Esophagus (tissue), 2 donors: ENCODE results near the gene NOSTRIN. TPM values are rescaled to one million over a fixed set of nuclear protein-coding genes. Genes with fewer than 3 reads are reported as not detected.
A peak's percentile ranks its signal among the peaks of the same experiment; 100 is the strongest.

Experiments
- H3K27ac ChIP-seq, 2 donors: one replicate each; pipeline ENCODE4 v1.5.1; 2013; ENCODE audit warnings: low read depth in 2 of 2, mild to moderate bottlenecking in 2 of 2, inconsistent platforms in 1 of 2, low read length in 1 of 2, moderate library complexity in 1 of 2
- H3K27me3 ChIP-seq, 2 donors: one replicate each; pipeline ENCODE4 v1.6.1; 2013; ENCODE audit warnings: low read length in 2 of 2, control low read depth in 1 of 2, mild to moderate bottlenecking in 1 of 2; ENCODE audit not compliant: insufficient read depth in 2 of 2, control insufficient read depth in 1 of 2
- H3K36me3 ChIP-seq, 2 donors: one replicate each; pipeline ENCODE4 v1.6.1; 2013; ENCODE audit warnings: low read length in 1 of 2; ENCODE audit not compliant: control insufficient read depth in 2 of 2, insufficient read depth in 2 of 2
- H3K4me1 ChIP-seq, 2 donors: one replicate each; pipeline ENCODE4 v1.6.1; 2013; ENCODE audit warnings: low read length in 1 of 2; ENCODE audit not compliant: control insufficient read depth in 2 of 2, insufficient read depth in 2 of 2
- H3K4me3 ChIP-seq, 2 donors: one replicate each; pipeline ENCODE4 v1.5.1; 2013; ENCODE audit warnings: low read length in 2 of 2, mild to moderate bottlenecking in 2 of 2, low read depth in 1 of 2, moderate library complexity in 1 of 2
- H3K9me3 ChIP-seq, 2 donors: one replicate each; pipeline ENCODE4 v1.6.1; 2013; ENCODE audit warnings: mild to moderate bottlenecking in 2 of 2, low read depth in 1 of 2, low read length in 1 of 2, moderate library complexity in 1 of 2; ENCODE audit not compliant: control insufficient read depth in 2 of 2, insufficient read depth in 1 of 2
- WGBS, 2 donors: extraction: QIAGEN DNeasy Blood & Tissue Kit; methylation state at CpG; one replicate each; pipeline ENCODE4 v1.1.7; 2013; 5-methylcytosine and 5-hydroxymethylcytosine counted together
- polyA plus RNA-seq, 2 donors: library from polyadenylated mRNA; stranded (reverse); fragments of 200-250 nt; gene quantifications; one replicate each; pipeline ENCODE4 v1.2.3, GENCODE V29; 2013
- donor health status: healthy with polysubstance abuse.
- donor health status: Bipolar disorder and iron deficiency.

The NOSTRIN gene
- polyA plus RNA-seq, 2 donors, result 3.4 to 6.3 TPM

DNA sequence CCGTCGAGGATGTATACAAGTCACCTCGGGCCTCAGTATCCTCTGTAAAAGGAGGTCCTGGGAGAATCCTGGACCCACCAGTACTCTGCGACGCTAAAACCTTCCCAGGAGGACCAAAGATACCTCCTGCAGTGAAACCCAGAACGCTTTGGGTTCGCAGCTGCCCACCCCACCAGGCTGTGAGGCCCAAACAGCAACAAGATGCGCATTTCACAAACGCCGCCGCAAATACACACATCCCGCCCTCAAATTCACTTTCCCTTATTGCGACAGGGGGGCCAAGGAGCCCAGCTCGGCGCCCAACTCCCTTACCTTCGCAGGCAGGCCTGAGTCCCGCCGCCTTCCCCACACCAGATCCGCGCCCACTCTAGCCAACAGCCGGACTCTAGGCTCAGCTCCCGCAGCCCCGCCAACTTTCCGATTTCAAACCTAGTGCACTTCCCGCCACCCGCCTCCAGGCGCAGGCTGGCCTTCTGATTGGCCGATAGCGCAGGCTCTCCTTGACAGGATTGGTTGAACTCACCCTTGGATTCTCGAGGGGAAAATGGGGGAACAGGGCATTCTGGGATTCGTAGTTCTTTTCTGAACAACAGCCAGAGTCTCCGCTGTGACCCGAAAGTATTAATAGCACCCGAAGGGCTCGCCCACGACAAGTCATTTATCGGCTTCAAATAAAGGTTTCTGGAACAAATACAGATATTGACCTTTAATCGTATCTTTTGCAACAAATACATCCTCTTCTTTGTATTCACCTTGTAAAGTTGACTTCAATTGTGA is 87.8 kb downstream of the NOSTRIN start, which contains the start of gene SPC25:
Gene SPC25, minus strand, starts transcription at position 425 of the 777 bp plus-strand sequence. CDS start 911 bp downstream, outside the sequence.
- H3K36me3 ChIP-seq, result no peaks in the 10 kb centered on the region
- no peak within 1 kb of the TSS for H3K27ac ChIP-seq
- H3K9me3 ChIP-seq, result no peaks in the 10 kb centered on the region
- peak within 1 kb of the TSS; percentile 71 to 73 for H3K4me3 ChIP-seq
- H3K4me1 ChIP-seq, result no peaks in the 10 kb centered on the region
- 1 to 2% methylated on average over 38 of the region's 38 CpGs for WGBS, 2 donors
- no peaks in the 10 kb centered on the region for H3K27me3 ChIP-seq

DNA sequence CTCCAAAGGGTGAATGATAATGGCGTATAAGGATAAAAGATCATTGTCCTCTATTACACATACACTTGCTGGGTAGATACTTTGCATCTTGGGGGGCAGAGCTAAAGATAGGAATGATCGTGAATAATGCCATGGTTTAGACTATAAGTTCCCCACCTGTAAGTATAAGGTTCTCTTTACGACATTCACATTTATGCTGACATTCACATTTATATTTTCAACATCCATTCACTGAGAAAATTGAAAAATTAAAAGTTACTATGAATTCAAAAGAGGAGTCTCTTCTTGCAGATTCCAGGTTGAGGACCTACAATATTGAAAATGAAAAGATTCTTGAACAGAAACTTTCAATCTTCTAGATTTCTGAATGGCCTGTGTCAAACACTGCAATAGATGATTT is 89.9 kb downstream of the NOSTRIN start:
- Histone ChIP-seq H3K9me3 (no peaks in the 10 kb centered on the region), H3K27ac (no peak overlapping the region), H3K27me3 (no peaks in the 10 kb centered on the region), H3K36me3 (no peaks in the 10 kb centered on the region), H3K4me3 (no peak overlapping the region), H3K4me1 (no peaks in the 10 kb centered on the region)
- 84 to 86% methylated on average over 3 of the region's 3 CpGs for WGBS, 2 donors

- 74 to 85% methylated on average over 1 of the region's 1 CpG for WGBS, 2 donors
- Histone ChIP-seq H3K27ac (no peak overlapping the region), H3K4me3 (no peak overlapping the region), H3K36me3 (no peaks in the 10 kb centered on the region), H3K9me3 (no peaks in the 10 kb centered on the region), H3K27me3 (no peaks in the 10 kb centered on the region), H3K4me1 (no peaks in the 10 kb centered on the region)
Measured at GRCh38 chr2:168894101-168894500, 91.7 kb downstream of the NOSTRIN start.

GRCh38 chr2:168894720-168895119 is 92.3 kb downstream of the NOSTRIN start:
- no peaks in the 10 kb centered on the region for H3K9me3 ChIP-seq
- H3K27ac ChIP-seq, result no peak overlapping the region
- H3K4me3 ChIP-seq, result no peak overlapping the region
- no peaks in the 10 kb centered on the region for H3K4me1 ChIP-seq
- no peaks in the 10 kb centered on the region for H3K27me3 ChIP-seq
- H3K36me3 ChIP-seq, result no peaks in the 10 kb centered on the region

DNA sequence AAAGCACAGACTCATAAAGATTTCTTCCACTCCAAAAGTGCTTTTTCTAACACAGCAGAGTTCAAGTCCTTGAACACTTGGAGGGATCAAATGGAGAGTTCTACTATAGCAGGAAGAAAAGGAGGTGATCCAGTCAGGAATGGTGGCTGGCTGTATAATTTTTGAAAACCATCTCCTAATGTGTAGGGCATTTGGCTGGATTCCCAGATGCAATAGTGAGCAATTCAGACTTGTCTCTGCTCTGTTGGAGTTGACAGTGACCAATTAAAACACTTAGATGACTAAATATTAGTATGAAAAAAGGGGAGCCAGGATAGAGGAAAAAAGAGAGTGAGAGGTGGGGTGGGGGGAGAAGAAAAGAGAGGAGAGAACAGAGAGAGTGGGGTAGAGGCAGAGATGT is 93.3 kb downstream of the NOSTRIN start:
- H3K9me3 ChIP-seq, result no peaks in the 10 kb centered on the region
- no peaks in the 10 kb centered on the region for H3K36me3 ChIP-seq
- no peak overlapping the region for H3K4me3 ChIP-seq
- no peaks in the 10 kb centered on the region for H3K4me1 ChIP-seq
- no peaks in the 10 kb centered on the region for H3K27me3 ChIP-seq
- no peak overlapping the region for H3K27ac ChIP-seq

DNA sequence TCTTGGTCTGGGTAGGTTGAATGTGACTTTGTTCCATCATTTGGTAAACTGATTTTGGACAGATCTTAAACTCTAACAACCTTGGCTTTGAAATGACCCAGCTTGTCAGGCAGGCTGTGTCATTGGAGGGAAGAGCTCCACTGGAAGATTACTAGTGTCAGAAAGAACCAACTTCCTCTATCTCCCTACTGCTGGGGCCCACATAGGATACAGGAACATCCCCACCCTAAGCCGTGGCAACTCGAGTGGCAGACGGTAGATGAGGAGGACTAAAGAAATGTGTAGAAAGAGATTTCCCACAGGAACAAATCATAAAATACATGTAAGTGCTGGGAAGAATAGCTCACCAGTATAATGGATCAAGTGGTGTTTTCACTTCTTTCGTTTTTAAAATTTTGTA is 94.3 kb downstream of the NOSTRIN start:
- H3K4me1 ChIP-seq, result no peaks in the 10 kb centered on the region
- H3K27ac ChIP-seq, result no peak overlapping the region
- H3K27me3 ChIP-seq, result no peaks in the 10 kb centered on the region
- H3K4me3 ChIP-seq, result no peak overlapping the region
- WGBS, 2 donors, result 59 to 72% methylated on average over 4 of the region's 4 CpGs
- no peaks in the 10 kb centered on the region for H3K9me3 ChIP-seq
- no peaks in the 10 kb centered on the region for H3K36me3 ChIP-seq

DNA sequence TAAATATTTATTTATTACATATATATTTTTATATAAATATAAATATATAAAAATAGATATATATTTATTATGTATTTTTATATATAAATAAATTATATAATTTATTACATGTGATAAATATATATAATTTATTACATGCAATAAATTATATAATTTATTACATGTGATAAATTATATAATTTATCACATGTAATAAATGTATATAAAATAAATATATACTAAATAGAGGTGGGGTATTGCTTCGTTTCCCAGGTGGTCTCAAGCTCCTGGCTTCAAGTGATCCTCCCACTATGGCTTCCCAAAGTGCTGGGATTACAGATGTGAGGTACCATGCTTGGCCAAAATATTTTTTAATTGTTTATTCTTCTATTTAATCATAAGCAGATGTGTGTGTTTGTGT is 95.0 kb downstream of the NOSTRIN start:
- no peaks in the 10 kb centered on the region for H3K9me3 ChIP-seq
- 48 to 62% methylated on average over 1 of the region's 1 CpG for WGBS, 2 donors
- H3K27ac ChIP-seq, result no peak overlapping the region
- no peaks in the 10 kb centered on the region for H3K27me3 ChIP-seq
- no peaks in the 10 kb centered on the region for H3K4me1 ChIP-seq
- H3K4me3 ChIP-seq, result no peak overlapping the region
- H3K36me3 ChIP-seq, result no peaks in the 10 kb centered on the region

DNA sequence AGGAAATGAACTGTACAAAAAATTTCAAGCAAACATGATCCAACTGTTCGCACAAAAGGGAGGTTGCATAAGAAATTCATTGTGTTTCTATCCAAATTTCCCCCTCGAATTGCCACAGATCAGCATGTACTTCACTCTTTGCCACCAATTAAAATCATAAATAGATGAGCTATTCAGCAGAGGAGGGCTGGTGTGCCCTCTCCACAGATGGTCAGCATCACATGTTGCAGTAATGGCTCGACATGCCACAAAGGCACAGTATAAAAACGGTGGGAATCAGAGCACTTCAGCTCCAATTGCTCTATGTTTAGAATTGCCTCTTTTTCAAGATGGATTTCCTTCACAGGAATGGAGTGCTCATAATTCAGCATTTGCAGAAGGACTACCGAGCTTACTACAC is 98.6 kb downstream of the NOSTRIN start, which contains the start of gene G6PC2:
Gene G6PC2, plus strand, starts transcription at position 289 of the 400 bp plus-strand sequence. Its CDS starts 41 bp downstream, at position 330.
- H3K27me3 ChIP-seq, result no peaks in the 10 kb centered on the region
- no peak within 1 kb of the TSS for H3K27ac ChIP-seq
- no peaks in the 10 kb centered on the region for H3K9me3 ChIP-seq
- 74 to 75% methylated on average over 5 of the region's 5 CpGs for WGBS, 2 donors
- H3K4me1 ChIP-seq, result no peaks in the 10 kb centered on the region
- no peaks in the 10 kb centered on the region for H3K36me3 ChIP-seq
- H3K4me3 ChIP-seq, result no peak within 1 kb of the TSS

GRCh38 chr2:168903888-168904287 is 101.5 kb downstream of the NOSTRIN start:
- H3K4me3 ChIP-seq, result no peak overlapping the region
- H3K27ac ChIP-seq, result no peak overlapping the region
- H3K36me3 ChIP-seq, result no peaks in the 10 kb centered on the region
- H3K9me3 ChIP-seq, result no peaks in the 10 kb centered on the region
- H3K27me3 ChIP-seq, result no peaks in the 10 kb centered on the region
- H3K4me1 ChIP-seq, result no peaks in the 10 kb centered on the region
- WGBS, 2 donors, result 92 to 93% methylated on average over 2 of the region's 2 CpGs

- WGBS, 2 donors, result 91 to 94% methylated on average over 3 of the region's 3 CpGs
- Histone ChIP-seq H3K9me3 (no peaks in the 10 kb centered on the region), H3K27ac (no peak overlapping the region), H3K27me3 (no peaks in the 10 kb centered on the region), H3K4me1 (no peaks in the 10 kb centered on the region), H3K4me3 (no peak overlapping the region), H3K36me3 (no peaks in the 10 kb centered on the region)
Measured at GRCh38 chr2:168904358-168904757, 101.9 kb downstream of the NOSTRIN start.
